ENCODE data around the gene NCAM1.

NCAM1 gene

GRCh38 chr11:113113801-113114704 lies 152.8 kb downstream of the NCAM1 start:
- H3K4me1 ChIP-seq (ENCODE audit: low read length) = no peaks in the 10 kb centered on the region

GRCh38 chr11:113114705-113115027 lies 153.4 kb downstream of the NCAM1 start:
- Histone ChIP-seq H3K4me1 (ENCODE audit: low read length) (no peaks in the 10 kb centered on the region), H3K27ac (ENCODE audit: low read length) (no peak overlapping the region), H3K36me3 (replicated peaks; ENCODE audit: low read depth, low read length) (no peaks in the 10 kb centered on the region), H3K27me3 (ENCODE audit: low read depth, low read length) (peaks cover 51% of the 10 kb centered on the region), H3K79me2 (ENCODE audit: low read length) (no peaks in the 10 kb centered on the region), H3K9ac (ENCODE audit: low read length) (no peak overlapping the region), H3K4me2 (ENCODE audit: low read length) (no peak overlapping the region), H2AFZ (ENCODE audit: low read depth, low read length) (no peak overlapping the region), H3K9me3 (ENCODE audit: insufficient read depth, low read length) (no peaks in the 10 kb centered on the region), H4K20me1 (ENCODE audit: insufficient read depth, low read length) (no peaks in the 10 kb centered on the region), H3K4me3 (ENCODE audit: low read length) (no peak overlapping the region)
- TF ChIP-seq CTCF (IDR thresholded peaks at IDR 0.05; ENCODE audit: low read depth, low read length) (no peak), EZH2phosphoT487 (IDR thresholded peaks at IDR 0.05; ENCODE audit: low read depth) (no peak)

More at GRCh38 chr11:113113801-113114704, 152.8 kb downstream of the NCAM1 start:
- no peaks in the 10 kb centered on the region for H3K36me3 ChIP-seq (replicated peaks; ENCODE audit: low read depth, low read length)
- no peaks in the 10 kb centered on the region for H3K79me2 ChIP-seq (ENCODE audit: low read length)
- H3K27me3 ChIP-seq (ENCODE audit: low read depth, low read length) = peaks cover 51% of the 10 kb centered on the region
- no peaks in the 10 kb centered on the region for H4K20me1 ChIP-seq (ENCODE audit: insufficient read depth, low read length)
- no peak overlapping the region for H3K9ac ChIP-seq (ENCODE audit: low read length)
- H3K9me3 ChIP-seq (ENCODE audit: insufficient read depth, low read length) = no peaks in the 10 kb centered on the region
- TF ChIP-seq CTCF (IDR thresholded peaks at IDR 0.05; ENCODE audit: low read depth, low read length) (peak; percentile 48), EZH2phosphoT487 (IDR thresholded peaks at IDR 0.05; ENCODE audit: low read depth) (no peak)
- H3K4me3 ChIP-seq (ENCODE audit: low read length) = no peak overlapping the region
- no peak overlapping the region for H3K4me2 ChIP-seq (ENCODE audit: low read length)
- H3K27ac ChIP-seq (ENCODE audit: low read length) = no peak overlapping the region
- H2AFZ ChIP-seq (ENCODE audit: low read depth, low read length) = no peak overlapping the region

GRCh38 chr11:113118104-113118503 lies 156.9 kb downstream of the NCAM1 start:
- H3K27ac ChIP-seq (ENCODE audit: low read length) = no peak overlapping the region

More at GRCh38 chr11:113118104-113118503, 156.9 kb downstream of the NCAM1 start:
- Histone ChIP-seq H4K20me1 (ENCODE audit: insufficient read depth, low read length) (no peaks in the 10 kb centered on the region), H3K9me3 (ENCODE audit: insufficient read depth, low read length) (no peaks in the 10 kb centered on the region), H3K4me2 (ENCODE audit: low read length) (no peak overlapping the region), H3K9ac (ENCODE audit: low read length) (no peak overlapping the region), H3K4me3 (ENCODE audit: low read length) (no peak overlapping the region), H3K79me2 (ENCODE audit: low read length) (no peaks in the 10 kb centered on the region), H3K27me3 (ENCODE audit: low read depth, low read length) (peaks cover 48% of the 10 kb centered on the region), H3K4me1 (ENCODE audit: low read length) (no peaks in the 10 kb centered on the region), H2AFZ (ENCODE audit: low read depth, low read length) (no peak overlapping the region), H3K36me3 (replicated peaks; ENCODE audit: low read depth, low read length) (no peaks in the 10 kb centered on the region)
- no peak for TF ChIP-seq CTCF (IDR thresholded peaks at IDR 0.05; ENCODE audit: low read depth, low read length)
- TF ChIP-seq EZH2phosphoT487 (IDR thresholded peaks at IDR 0.05; ENCODE audit: low read depth) = no peak
